Erythroblast (primary cell): ENCODE results near the gene EIF4A2.

Experiments used
- GATA1 ChIP-seq: IDR thresholded peaks from 2 replicates; pipeline ENCODE4 v1.6.1; 2011; ENCODE audit warnings: low read depth, mild to moderate bottlenecking, control low read depth, low read length, moderate library complexity
- POLR2A ChIP-seq: IDR thresholded peaks from 2 replicates; pipeline ENCODE4 v1.6.1; 2011; ENCODE audit warnings: mild to moderate bottlenecking, low read length

- no peak for TF ChIP-seq POLR2A
- no peak for TF ChIP-seq GATA1
These were observed 26.2 kb upstream of the EIF4A2 start for GRCh38 chr3:186757214-186757613.
